Bronchus fibroblast of lung (primary cell): ENCODE measurements around the gene FAM83E. TPM values are rescaled to one million over a fixed set of nuclear protein-coding genes. Genes with fewer than 3 reads are reported as not detected.

Source experiments
- total RNA-seq: library from RNA; depleted of rRNA; stranded (reverse); fragments of >200 nt; gene quantifications from 2 replicates; pipeline ENCODE4 v1.2.3, GENCODE V29; 2015

The FAM83E gene
- 0.45 and 0.50 TPM in 2 replicates for total RNA-seq

DNA sequence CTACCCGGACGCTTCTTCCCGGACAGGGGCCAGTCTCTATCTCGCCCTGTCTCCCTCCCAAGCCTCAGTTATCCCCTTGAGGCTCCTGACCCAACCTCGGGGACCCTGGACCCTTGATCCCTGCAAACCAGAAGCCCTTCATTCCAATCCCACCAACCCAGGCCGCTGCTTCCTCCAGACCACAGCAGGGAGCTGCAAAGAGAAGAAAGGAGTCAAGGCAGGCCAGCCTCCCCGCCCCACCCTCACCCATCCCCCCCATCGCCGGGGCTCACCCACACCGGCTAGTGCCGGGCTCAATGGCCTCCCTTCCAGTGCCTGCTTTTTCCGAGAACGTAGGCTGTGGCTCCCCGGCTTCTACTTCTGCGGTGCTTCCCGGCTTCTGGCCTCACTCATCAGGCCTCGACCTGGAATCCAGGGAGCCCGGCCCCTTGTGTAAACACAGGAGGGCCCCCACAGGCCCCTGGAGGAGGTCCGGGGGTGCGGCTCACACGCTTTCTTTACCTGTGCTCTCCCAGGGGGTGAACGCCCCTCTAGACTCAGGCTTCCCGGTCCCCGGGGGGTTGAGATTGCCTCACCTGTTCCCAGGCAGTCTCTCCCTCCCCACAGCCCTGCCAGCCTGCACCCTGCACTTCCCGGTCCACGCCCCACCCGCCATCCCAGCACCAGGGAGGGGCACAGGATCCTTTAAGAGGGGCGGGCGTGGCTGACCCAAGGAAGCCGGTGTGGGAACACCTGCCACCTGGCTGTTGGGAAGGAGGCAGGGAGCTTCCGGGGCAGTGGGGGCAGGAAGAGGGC is at the start of gene FAM83E:
TSS of gene FAM83E (minus strand) at position 641 of the 795 bp plus-strand sequence. CDS start 1,704 bp downstream, outside the sequence.

DNA sequence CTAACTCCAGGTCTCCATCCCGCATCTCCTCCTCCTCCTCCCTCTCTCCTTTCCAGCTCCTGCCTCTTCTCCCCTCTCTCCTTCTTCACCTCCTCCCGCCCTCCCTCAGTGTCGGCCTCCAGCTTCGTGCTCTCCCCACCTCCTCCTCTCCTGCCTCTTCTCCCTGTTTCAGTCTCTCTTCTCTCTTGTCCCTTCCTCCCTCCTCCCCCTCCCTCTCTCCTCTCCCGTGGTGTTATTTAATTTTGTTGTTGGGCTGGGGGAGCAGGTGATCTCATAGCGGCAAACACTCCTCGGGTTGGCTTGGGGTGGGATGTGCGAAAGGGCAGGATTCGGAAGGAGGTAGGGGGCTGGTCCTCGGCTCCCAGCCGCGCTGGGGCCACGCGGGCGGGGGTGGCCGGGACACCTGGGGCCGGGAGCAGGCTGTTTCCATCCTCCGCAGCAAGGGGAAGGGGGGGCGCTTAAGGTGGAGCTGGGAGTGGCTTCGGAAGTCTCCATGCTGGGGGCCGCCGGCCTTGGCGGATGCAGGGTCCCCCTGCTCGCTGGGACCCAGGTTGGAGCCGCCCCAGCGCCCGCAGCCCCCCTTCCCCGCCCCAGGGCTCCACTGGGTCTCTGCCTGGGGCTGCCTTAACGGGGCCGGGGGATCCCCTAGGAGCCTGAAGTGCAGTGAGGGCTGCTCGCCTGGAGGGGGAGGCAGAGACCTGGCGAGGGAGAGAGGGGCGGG is 31.3 kb upstream of the FAM83E start, which contains the start of gene CA11:
TSS of gene CA11 (minus strand) at position 187 of the 721 bp plus-strand sequence. CDS start 555 bp downstream, outside the sequence.

DNA sequence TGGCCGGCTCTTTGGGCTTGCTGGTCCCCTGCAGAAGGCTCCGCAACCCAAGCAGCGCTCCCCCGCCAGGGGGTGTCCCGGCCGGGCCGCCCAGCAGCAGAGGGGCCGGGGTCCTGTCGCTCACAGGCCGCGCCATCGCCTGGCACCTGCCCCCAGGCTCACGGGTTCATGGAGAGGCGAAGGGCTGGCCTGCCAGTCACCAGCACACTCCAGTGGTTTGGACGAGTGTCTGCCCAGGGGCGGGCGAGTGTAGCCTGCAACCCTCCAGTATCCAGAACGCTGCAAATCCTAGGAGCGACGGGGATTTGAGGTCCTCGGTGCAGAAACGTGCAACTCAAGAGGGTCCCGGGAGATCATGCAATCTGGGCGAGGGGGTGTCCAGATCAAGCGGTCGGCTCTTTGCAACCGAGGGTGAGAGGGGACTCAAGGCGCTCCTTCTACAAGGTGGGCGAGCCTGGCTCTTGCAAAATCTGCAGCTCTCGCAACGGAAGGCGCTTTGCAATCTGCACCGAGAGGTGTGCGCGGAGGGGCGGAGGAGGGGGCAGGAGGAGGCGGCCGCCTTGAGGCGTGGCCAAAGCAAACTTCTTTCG is 22.1 kb upstream of the FAM83E start, which contains the start of gene DBP:
TSS of gene DBP (minus strand) at position 521 of the 590 bp plus-strand sequence. CDS start at position 136, 385 bp downstream.

DNA sequence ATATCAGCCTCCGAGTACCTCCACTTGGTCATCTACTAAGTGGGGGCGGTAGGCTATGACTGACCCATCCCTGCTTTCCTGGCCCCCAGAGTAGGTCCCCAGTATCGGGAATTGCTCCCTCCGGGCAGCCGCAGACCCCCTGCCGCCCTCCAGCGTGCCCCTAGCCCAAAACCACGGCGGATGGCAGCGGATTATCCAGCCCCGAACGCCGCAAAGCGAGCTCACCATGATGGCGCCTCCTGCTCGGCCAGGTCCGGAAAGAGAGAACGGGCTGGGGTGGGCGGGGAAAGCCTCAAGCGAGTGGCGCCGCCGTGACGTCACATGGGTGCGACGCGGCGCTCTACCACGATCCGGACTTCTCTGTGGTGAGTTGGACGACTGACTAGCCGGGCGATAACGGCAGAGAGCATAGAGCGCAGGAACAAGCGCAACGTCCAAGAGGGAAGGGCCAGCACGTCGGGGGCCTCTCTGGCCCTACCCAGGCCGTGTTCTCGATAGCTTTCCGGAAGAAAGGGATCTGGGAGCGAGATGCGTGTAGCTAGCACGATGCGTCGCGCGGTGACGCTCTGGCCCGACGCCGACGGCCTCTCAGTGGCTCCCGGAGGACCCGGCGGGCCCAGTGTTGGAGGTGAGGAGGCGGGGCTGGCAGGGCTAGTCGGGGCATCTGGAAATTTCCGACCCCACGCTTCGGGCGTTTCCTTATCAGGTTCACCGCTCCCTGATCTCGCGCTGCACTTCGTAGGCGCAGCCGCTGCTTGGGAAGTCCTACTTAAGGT is 4.2 kb upstream of the FAM83E start, which contains the start of the genes RPL18 and SPHK2:
TSS of gene RPL18 (minus strand) at position 263 of the 776 bp plus-strand sequence. CDS start at position 228, 35 bp downstream.
TSS of gene SPHK2 (plus strand) at position 591 of the 776 bp plus-strand sequence. CDS start 1,009 bp downstream, outside the sequence.

DNA sequence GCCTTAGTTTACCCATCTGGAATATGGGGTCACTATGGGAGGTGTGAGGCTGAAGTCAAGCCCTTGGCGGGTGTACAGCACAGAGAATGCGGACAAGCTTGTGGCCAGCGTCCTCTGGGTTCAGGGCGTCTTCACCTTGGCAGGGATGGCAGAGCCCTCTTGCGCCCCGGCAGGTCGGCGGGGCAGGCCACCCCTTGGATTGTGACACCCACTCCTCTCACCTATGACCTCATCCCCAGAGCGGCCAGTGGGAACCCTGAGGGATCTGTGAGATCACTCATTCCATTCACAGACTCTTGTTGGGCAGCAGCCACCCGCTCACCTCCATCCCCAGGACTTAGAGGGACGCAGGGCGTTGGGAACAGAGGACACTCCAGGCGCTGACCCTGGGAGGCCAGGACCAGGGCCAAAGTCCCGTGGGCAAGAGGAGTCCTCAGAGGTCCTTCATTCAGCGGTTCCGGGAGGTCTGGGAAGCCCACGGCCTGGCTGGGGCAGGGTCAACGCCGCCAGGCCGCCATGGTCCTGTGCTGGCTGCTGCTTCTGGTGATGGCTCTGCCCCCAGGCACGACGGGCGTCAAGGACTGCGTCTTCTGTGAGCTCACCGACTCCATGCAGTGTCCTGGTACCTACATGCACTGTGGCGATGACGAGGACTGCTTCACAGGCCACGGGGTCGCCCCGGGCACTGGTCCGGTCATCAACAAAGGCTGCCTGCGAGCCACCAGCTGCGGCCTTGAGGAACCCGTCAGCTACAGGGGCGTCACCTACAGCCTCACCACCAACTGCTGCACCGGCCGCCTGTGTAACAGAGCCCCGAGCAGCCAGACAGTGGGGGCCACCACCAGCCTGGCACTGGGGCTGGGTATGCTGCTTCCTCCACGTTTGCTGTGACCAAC is 8.2 kb downstream of the FAM83E start, which contains the start of gene SPACA4:
TSS of gene SPACA4 (plus strand) at position 280 of the 896 bp plus-strand sequence. CDS start at position 517, 237 bp downstream.

Other genes with a start within 250 kb of the FAM83E start
- 128 and 129 TPM in 2 replicates for gene KDELR1, start 223.5 kb downstream of the FAM83E start, total RNA-seq
- 0.15 and 0.34 TPM in 2 replicates for gene GRIN2D, start 221.4 kb downstream of the FAM83E start, total RNA-seq
- gene GRWD1, start 169.1 kb downstream of the FAM83E start, total RNA-seq = 31.4 and 34.0 TPM in 2 replicates
- gene KCNJ14, start 159.5 kb downstream of the FAM83E start, total RNA-seq = 0.15 and 0.50 TPM in 2 replicates
- 40.6 and 47.9 TPM in 2 replicates for gene CYTH2, start 145.7 kb downstream of the FAM83E start, total RNA-seq
- under 0.01 and 0.17 TPM in 2 replicates for gene LMTK3, start 103.2 kb downstream of the FAM83E start, total RNA-seq
- gene SULT2B1, start 62.9 kb downstream of the FAM83E start, total RNA-seq = 0.15 TPM in 1 of 2 replicates, not detected in the other
- not detected in 2 replicates for gene SPACA4, start 8.3 kb downstream of the FAM83E start, total RNA-seq
- gene RPL18, start 4.1 kb upstream of the FAM83E start, total RNA-seq = 3,186 and 3,485 TPM in 2 replicates
- gene SPHK2, start 4.4 kb upstream of the FAM83E start, total RNA-seq = 12.2 and 12.9 TPM in 2 replicates
- 4.2 and 4.5 TPM in 2 replicates for gene DBP, start 22.3 kb upstream of the FAM83E start, total RNA-seq
- gene CA11, start 31.1 kb upstream of the FAM83E start, total RNA-seq = 0.74 and 0.84 TPM in 2 replicates
- 0.34 TPM in 1 of 2 replicates, not detected in the other for gene NTN5, start 57.9 kb upstream of the FAM83E start, total RNA-seq
- not detected in 2 replicates for gene FUT2, start 80.9 kb upstream of the FAM83E start, total RNA-seq
- gene MAMSTR, start 104.6 kb upstream of the FAM83E start, total RNA-seq = 5.0 and 5.2 TPM in 2 replicates
- 8.3 and 8.7 TPM in 2 replicates for gene RASIP1, start 125.5 kb upstream of the FAM83E start, total RNA-seq
- gene IZUMO1, start 131.8 kb upstream of the FAM83E start, total RNA-seq = under 0.01 TPM in 1 of 2 replicates, not detected in the other
- gene FUT1, start 137.6 kb upstream of the FAM83E start, total RNA-seq = 0.15 and 0.17 TPM in 2 replicates
- gene FGF21, start 140.4 kb upstream of the FAM83E start, total RNA-seq = not detected in 2 replicates
- gene BCAT2, start 196.0 kb upstream of the FAM83E start, total RNA-seq = 61.5 and 67.0 TPM in 2 replicates
- 2.7 and 6.5 TPM in 2 replicates for gene HSD17B14, start 221.4 kb upstream of the FAM83E start, total RNA-seq